Hematopoietic multipotent progenitor cell treated with erythropoietin and hydrocortisone succinate and interleukin-3 and kit ligand, for 15 days (in vitro differentiated cells): Measurements from ENCODE around the gene CA12.
"Not testable (repeated sequence)": the region's sequence is repeated elsewhere in the genome, so short reads cannot be mapped to it uniquely, and the experiment has no call there.

Source experiments
- DNase-seq: peaks from one replicate; pipeline ENCODE4 v3.0.0-alpha.2; 2015; ENCODE audit warnings: low spot score

The CA12 gene

DNA sequence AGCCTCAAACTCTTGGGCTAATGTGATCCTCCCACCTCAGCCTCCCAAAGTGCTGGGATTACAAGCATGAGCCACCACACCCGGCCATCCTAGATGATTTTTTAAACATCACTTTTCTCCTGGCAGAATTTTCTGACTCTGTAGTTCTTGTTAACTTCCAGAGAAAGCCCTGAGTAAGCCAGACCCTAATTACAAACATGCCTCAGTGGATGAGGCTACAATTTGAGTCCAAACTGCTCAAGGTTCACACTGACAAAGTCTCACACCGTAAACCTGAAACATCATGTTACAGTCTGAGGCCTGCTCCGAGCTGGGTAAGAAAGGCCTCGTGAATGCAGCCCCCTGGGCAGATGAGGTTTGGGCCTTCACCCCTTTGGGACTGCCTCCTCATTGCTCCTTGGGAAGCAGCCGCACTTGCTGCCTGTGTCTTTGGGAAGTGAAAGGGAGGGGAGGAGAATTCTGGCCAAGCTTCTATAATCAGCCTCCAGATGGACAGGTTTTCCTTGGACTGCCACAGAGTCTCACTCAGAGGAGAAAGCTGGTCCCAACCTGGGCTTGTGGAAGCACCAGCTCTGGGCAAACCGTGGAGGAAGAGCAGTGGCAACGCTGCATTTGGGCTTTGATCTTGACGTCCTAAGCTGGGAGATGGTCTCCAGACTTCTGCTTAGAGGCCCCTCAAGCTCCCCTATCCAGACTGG lies 46.0 kb downstream of the CA12 start:
- no peak for DNase-seq

DNA sequence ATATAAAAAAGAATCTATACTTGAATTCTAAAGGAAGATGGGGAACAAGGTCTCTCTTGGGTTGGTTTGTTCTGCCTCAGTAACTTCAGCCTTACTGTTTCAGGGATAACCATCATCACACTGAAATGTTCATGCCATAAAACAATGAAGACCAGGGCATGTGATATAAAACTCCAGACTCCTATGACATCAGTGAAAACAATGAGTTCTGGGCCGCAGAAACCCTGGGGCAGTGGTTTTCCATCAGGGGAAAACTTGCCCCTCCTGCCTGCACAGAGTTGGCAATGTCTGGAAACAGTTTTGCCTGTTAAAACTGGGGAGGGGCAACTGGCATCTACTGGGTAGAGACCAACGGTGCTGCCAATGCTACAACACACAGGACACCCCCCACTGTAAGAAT lies 46.8 kb downstream of the CA12 start:
- DNase-seq = no peak

DNA sequence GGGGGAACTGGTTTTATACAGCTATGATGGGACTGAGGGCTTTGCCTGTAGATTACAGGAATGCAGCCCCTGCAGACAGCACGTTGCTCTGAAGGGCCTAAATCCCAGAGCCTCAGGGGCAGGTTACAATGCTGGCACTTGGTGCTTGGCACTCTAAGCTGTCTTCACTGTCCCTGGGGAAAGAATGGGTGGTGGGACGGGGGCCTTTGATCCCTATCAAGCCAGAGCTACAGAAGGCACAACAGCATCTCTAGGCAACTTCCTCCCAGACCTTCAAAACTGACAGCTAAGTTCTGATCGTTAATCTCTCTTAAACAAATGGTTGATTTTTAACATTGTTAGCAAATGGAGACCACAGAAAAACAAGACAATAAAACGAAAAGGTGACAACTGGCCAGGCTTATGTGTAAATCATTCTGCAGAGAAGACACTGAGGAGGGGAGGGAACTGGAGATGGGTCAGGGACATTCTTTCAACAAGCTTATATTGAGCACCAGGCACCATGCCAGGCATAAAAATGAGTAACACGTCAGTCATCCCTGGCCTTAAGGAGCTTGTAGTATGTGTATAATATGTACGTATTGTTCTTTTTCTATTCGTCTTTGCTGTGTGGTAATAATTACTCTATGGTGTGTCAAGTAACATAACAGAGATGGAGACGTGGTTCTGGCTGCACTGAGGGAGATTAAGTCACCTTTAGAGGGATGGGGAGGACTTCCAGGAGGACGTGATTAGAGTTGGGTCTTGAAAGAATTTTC lies 49.1 kb downstream of the CA12 start:
- no peak for DNase-seq

GRCh38 chr15:63331456-63331855 lies 50.2 kb downstream of the CA12 start:
- no peak for DNase-seq

GRCh38 chr15:63330926-63331325 lies 50.7 kb downstream of the CA12 start:
- DNase-seq = no peak

- no peak for DNase-seq
Observed at GRCh38 chr15:63329567-63330350, 51.9 kb downstream of the CA12 start.

DNA sequence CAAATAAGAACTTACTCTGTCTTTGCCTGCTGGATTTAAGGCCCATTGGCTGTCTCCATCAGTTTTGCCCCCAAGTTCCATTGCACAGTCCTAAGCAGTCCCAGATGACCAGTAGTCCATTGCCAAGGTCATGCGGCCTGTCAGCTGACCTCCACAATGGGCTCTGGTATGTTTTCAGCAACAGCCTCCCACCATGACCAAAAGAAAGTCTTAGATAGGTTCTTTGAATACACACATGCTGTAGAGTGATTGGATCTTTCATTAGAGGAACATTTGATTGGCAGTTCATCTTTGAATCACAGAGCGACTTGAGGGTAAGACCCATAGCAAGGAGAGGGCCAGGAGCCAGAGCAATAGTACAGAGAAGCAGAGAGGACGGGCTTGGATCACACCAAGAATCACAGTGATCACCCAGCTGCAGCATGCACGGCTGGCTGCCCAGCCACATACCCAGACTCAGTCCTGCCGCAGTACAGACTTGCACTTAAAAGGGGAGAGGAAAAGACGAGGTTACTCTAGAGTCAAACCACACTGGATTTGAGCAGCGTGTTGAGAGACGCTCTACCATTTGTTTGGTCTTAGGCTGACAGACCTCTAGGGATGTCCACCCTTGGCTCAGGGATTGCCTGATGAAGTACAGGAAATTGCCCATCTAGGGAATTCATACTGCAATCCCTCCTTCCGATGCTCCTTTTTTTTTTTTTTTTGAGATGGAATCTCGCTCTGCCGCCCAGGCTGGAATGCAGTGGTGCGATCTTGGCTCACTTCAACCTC lies 53.8 kb downstream of the CA12 start:
- DNase-seq = no peak

DNA sequence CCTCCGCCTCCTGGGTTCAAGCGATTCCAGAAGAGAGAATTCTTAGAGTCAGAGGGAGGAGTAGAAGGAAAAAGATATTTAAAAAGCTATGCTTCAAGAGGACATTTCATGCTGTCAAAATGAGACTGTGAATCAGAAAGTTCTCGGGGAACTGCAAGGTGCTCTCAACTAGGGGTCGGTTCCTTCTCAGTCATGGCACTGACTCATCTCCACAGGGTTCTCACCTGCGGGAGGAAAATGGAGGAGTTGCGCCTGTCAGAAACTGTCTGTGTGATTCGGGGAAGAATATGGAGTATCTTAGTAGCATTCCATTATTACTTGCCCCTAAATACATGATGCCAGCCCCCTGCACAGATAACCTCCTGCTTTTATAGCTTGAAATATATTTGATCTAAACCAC lies 56.9 kb downstream of the CA12 start:
- DNase-seq = no peak

DNA sequence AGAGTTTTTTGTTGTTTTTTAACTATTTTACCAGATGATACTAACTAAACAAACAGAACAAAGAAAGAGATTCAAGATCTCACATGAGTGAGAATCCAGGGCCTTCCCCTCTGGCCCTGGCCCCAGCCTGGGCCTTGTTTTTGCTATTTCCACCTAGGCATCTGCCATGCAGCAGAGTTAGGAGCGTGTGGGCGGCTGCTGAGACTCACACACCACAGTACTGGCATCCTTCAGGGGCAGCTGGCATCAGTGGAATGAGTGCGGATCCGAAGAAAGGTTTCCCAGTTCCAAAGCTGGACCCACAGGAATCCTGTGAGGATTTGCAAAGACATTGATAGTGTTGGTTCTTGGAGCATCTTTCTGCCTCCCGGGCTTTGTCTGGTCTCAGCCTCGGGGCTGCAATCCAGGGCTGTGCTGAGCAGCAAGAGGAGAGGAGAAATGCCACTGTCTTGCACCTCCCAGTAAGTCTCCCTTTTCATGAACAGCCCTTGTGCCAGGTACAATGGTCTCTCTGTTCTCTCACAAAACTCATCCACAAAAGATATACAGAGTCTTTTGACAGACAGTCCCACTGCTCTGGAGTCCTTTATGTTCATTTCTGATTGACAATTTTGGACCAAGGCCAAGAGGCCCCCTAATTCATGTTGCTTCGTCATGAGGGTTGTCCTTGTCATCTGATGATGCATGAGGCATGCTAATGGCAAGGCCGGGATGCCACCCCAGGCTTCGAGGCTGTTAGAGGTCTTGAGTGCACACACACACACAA lies 57.7 kb downstream of the CA12 start:
- DNase-seq = no peak

DNA sequence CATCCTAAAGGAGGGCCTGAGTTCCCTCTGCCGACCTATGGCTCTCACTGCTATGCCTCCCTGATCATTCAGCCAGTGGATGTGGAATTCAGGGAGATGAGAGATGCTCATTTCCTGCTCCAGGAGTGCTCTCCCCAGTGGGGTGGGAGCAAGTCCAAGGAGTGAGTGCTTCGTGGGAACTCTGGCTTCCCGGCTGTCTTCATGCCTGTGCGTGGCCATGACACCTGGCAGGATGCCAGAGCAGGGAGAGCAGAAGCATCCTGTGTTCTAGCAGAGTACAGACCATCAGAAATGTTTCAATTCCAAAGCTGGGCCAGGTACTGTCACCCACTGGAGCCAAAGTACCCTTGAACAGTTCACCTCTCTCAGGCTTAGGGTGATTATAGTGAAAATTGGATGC lies 59.1 kb downstream of the CA12 start:
- peak; percentile 19 for DNase-seq

DNA sequence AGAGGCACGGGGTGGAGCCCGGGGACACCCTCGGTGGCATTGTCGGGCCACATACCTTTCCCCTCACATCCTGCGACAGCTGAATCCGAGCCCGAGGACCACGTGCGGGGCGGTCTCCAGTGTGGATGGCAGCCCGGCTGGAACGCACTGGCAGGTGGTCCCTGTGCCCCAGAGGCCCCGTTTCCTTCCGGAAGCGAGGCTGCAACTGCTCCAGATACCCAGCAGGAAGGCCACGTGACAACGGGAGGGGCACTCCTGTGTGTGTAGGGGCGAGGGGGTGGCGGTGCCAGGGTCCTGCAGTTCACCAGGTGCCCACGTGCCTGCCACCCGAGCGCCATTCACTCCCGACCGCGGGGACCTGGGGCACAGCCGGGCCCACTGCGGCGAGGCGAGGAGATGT lies 60.2 kb downstream of the CA12 start:
- no peak for DNase-seq

DNA sequence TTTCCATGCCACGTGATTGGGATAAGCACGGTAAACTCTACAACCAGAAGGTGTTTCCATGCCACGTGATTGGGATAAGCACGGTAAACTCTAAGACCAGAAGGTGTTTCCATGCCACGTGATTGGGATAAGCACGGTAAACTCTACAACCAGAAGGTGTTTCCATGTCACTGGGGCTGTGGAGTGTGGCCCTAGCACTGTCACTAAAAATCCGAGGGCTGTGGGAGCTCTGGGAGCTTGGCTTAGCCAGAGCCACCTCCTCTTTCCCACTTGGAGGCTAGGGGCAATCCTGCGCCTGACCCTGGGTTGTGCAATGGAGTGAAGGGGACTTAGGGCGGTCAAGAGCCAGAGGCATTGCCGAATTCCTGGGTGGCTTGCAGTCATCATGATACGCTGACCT lies 60.7 kb downstream of the CA12 start:
- not testable (repeated sequence) for DNase-seq

DNA sequence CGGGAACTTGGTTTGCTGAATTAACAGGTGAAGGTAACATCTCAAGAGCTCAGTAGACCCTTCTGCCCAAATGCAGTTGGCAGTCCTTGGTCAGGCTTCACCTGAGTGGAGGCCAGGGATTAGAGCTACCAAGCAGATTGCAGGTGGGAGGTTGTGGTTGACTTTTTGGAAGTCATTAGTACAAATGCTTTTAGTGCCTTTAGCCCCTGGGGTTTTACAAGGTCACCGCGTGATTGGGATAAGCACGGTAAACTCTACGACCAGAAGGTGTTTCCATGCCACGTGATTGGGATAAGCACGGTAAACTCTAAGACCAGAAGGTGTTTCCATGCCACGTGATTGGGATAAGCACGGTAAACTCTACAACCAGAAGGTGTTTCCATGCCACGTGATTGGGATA lies 61.2 kb downstream of the CA12 start:
- DNase-seq = not testable (repeated sequence)

- DNase-seq = no peak
Observed at GRCh38 chr15:63319065-63319464, 62.6 kb downstream of the CA12 start.

GRCh38 chr15:63318344-63318743 lies 63.3 kb downstream of the CA12 start:
- no peak for DNase-seq

- DNase-seq = no peak
Observed at GRCh38 chr15:63314409-63314808, 67.2 kb downstream of the CA12 start.

GRCh38 chr15:63313825-63314224 lies 67.8 kb downstream of the CA12 start:
- DNase-seq = no peak

DNA sequence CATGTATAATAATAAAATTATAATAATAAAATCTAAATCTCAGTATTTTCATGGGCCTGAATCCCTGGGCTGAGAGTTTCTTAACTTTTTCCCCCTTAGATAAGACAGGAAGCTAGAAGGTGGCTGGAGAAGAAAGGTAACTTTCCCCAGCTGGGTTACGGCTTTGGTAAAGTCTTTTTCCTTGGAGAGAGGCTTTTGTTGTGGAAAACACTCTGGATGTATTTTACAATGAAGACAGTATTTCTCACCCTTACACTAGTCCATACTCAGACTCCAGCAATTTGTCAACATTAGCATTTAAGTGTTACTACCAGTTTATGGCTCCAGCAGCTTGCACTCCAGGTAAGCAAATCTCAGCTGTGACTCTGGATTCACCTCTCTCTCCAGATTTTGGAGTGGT lies 69.4 kb downstream of the CA12 start:
- DNase-seq = no peak

DNA sequence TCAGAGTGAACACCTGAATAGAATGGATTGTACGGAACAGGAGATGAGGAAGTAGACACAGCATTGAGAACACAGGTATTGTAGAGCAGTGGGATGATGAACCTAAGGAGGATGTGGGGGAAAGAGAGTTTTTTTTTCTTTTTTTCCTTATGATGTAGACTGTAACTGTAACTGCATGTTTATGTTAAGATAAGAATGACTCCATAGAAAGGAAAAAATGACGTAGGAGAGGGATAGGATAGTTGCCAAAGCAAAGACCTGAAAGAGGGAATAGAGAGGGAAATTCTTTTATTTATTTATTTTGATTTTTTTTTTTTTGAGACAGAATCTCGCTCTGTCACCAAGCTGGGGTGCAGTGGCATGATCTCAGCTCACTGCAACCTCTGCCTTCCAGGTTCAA lies 71.0 kb downstream of the CA12 start:
- no peak for DNase-seq

DNA sequence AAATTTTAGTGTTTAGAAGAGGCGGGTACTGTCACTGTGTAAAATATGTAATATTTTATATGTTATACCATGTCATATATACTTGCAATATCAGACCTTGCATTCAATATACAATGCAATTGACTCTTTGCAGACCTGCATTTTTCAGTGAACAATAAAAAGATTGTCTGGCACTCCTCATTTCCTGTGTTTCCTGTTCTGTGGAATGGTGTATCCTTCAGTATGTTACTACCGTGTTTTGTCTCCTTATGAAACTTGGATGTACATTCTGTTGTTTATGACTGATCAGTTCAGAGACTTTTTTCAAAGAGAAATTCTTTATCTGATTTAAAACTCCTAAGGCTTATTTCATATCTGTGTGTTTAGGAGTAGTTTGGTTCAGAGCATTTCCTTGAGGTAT lies 72.7 kb downstream of the CA12 start:
- no peak for DNase-seq

DNA sequence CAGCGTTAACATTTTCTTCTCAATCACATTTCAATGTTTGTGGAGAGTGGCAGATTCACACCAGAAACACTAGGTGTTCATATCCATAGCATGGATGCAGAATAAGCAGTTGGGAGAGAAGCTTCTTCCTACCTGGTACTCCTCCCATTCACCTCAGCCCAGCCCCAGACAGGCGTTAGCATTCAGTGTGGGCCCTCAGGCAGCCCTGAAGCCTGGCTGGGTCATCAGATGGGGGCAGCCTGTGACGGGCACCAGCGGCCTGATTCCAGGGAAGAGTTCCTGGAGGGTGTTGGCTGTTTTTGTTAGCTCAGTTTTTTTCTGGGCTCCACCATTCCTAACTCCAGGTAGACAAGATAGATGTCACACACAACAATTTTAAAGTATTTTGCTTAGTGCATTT lies 73.2 kb downstream of the CA12 start:
- no peak for DNase-seq
